Germinal center (tissue), 1 donor: Measurements from ENCODE around the gene DCUN1D5.

ENCODE experiments used
- DNase-seq: peaks from one replicate; pipeline ENCODE4 v3.0.0; 2012; ENCODE audit warnings: mixed read lengths, low spot score

DCUN1D5 gene

DNA sequence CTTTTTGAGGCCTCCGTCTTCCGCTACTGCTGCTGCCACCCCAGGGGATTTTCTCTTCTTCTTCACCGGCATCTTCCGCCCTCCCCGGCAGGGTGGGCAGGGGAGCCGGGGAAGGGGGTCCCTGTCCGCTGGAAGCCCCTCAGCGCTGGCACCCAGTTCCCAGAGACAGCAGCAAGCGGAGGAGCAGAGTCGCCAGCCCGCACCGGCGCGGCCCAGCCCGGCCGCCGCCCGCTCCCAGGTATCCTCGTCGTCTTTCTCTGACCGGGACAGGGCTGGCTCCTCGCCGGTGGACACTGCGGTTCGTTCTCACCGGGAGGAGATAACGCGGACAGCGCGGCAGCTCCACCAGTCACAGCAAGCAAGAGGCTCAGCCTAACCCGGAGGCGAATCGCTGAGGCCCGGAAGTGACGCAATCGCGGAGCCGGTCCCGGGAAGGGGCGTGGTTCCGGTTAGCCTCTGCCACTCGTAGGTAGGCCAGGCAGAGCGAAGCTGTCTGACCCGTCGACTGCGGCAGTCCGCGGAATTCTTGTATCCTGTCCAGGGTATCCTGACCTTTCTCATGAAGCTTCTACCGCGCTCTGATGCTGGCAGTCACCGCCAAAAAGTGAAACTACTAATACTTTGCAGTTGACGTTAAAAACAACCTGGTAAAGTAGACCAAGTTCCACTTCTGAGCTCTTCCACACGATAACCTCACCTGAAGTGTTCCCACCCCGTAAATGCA lies at the start of gene DCUN1D5:
TSS of gene DCUN1D5 (minus strand) at position 360 of the 724 bp plus-strand sequence. CDS start at position 72, 288 bp downstream.
- DNase-seq: peak; percentile 94

DNA sequence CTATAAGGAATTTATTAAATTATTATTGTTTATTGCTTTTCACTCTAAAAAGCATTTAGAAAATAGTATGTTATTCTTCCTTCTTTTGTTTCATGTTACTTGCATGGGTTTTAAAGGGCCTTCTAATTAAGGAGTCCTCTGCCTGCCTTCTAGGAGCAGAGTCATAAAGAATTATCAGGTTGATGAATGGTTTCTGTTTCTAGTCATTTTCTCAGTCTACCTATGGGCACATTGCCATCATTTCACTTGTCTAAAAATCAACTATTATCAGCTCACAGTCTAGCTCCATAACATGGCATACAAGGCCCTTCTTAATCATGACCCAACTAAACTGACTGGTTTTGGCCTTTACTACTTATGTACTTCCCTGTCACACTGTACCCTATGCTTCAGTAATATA lies 33.5 kb upstream of the DCUN1D5 start:
- no peak for DNase-seq

DNA sequence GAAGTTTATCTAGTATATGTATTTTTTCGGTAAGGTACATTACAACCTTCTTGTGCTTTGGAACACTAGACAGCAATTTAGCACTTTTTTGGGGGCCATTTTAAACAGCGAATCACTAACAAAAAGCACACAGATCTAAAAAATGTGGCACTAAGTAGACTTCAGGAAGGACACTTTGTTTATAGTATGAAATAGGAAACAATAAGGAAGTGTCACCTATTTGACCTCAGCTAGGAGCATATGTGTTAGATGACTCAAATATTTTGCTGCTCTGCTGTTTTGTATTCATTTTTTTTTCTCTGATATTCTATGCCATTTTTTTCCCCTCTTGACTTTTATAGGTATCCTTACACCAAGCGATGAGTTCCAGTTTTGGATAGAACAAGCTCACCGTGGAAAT lies 22.9 kb upstream of the DCUN1D5 start:
- DNase-seq: no peak

DNA sequence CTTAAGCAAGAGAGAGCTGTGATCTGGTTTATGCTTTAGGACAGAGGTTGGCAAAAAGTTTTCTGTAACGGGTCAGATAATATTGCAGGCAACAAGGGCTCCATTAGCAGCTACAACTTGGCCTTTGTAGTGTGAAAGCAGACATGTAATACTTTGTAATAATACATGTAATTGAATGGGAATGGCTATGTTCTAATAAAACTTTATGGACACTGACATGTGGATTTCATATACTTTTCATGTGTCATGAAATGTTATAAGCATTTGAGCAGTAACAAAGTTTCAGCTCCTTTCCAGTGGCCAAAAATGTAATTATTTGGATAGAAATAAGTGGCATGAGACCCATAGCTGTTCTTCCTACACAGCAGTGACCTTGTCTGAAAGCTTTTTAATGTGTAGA lies 20.4 kb upstream of the DCUN1D5 start:
- DNase-seq: no peak

DNA sequence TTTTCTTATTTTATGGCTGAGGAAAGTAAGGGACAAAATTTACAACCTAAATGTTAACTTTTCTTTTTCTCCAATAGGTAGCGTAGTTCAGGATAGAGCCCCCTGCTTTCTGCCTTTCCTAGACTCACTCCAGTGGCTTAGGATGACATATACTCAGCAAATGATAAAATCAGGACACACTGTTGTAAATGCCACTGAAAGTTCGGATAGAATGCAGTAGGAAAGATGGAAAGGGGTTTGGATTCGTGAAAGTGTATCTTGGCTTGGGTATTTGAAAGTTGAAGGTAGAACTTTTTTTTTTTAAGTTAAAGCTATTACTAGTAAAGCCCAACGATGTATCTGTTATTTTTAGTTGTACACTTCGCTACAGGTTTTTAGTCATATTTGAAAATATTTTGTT lies 19.4 kb upstream of the DCUN1D5 start:
- no peak for DNase-seq

DNA sequence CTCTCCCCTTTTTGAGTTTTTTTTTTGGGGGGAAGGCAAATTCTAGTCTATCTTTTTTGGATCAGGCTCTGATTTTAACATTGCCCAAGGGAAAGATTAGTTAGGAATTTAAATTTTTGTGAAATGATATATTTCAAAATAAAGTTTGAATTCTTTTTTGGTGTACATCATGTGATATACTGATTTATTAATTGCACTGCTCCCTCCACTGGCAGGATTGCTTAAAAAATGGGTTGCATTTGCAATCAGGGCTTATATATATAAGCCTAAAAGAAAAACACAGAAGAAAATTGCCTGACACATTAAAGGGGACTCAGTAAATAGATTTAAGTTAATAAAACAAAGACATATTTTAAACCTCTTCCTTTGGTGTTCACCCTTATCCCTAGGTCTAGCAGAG lies 18.4 kb upstream of the DCUN1D5 start:
- peak; percentile 3 for DNase-seq

DNA sequence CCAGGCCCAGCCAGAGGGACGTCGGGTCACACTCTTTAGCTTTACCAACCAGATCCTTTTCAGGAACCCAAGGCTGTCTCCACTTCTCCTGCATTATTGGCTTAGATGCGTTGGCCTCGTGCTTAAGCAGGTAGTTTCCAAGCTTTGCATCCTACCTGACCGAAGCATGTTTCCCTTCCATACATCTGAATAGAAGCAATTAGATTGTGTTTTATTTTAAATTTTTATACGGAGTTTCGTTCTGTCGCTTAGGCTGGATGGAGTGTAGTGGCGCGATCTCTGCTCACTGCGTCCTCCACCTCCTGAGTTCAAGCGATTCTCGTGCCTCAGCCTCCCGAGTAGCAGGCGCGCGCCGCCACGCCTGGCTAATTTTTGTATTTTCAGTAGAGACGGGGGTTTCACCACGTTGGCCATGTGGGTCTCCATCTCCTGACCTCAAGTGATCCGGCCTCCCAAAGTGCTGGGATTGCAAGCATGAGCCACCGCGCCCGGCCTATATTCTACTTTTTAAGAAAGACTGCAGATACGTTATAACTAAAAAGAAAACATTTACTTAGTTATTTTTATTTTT lies 17.9 kb upstream of the DCUN1D5 start:
- no peak for DNase-seq

DNA sequence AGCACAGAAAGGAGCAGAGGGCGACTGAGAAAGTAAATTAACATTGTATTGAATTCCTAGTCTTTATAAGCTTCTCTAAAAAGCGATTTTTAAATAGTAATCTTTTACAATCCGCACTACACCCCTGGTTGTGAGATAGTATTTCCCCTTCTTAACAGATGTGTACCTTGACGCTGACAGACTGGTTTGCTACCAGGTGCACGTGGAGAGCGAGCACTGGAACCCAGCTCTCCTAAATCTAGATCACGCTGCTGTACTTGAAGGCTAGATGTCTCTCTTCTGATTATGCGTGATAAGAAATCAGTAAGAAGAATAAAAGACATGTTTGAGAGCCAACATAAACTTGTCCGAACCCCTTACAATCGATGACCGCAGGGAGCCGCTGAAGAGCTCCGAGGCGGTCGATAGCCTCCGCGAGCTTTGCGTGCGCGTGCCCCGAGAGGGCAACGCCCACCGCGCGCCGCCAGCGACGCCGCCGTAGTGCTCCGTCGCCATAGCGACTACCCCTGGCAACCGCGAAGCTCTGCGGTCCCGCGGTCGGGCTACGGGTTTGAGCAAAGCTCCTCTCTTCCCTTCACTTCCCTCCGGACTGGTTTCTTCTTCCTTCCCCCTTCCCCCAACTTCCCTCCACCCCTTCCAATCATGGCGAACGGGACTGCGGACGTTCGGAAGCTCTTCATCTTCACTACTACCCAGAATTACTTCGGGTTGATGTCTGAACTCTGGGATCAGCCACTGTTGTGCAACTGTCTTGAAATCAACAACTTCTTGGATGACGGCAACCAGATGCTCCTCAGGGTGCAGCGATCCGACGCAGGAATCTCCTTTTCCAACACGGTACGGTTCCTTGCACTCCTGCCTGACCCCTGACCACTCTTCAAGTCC lies 17.2 kb upstream of the DCUN1D5 start, which contains the start of gene DYNC2H1:
TSS of gene DYNC2H1 (plus strand) at position 494 of the 885 bp plus-strand sequence. CDS start at position 643, 149 bp downstream.
- peak; percentile 91 for DNase-seq

DNA sequence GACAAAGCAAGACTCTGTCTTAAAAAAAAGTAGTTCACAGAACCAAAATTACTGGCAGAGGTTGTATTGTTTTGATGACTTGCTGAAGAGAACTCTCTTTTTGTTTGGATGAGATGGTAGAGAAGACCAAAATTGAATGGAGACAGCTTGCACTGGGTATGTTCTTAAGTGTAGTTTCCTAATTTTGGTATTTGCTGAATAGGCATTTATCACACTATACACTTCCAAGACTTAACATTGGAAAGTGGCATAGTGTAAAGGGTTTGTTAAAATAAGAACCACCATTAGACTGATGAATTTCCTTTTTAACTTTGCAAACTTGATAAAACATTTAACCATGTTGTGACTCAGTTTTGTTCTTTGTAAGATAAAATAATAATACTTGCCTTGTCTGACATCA lies 5.3 kb upstream of the DCUN1D5 start:
- no peak for DNase-seq

DNA sequence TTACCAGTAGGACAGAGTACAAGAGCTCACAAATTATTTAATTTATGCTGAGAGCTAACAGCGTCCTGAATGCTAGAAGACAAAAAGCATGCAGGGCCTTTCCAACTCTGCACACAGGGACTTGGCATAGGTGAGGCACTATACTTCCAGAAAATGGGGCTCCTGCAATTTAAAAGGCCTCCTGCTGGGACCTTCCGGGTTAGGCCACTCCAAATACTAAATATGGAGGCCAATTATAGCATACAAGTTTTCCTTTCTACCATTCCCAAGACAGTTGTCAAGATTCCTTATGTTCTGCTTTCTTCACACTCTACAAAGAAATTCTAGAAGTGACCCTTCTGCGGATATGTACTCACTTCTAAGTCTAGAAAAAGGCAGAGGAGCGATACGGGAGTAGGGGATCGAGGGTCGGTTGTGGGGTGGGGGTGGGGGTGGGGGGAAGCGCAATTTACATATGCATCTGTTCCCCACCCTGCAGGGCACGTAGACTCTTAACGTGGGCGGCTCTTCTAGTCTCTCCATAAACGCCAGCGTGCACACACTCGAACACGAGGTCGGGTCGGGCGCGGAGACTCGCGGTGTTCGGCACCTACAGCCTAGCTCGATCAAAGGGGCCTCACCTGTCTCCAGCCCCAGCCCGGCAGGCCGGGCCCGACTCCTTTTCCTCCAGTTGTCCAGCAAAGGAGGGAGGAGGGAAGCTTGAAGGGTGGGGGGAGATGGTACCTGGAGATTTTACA lies 728 bp downstream of the DCUN1D5 start:
- DNase-seq: peak; percentile 34

DNA sequence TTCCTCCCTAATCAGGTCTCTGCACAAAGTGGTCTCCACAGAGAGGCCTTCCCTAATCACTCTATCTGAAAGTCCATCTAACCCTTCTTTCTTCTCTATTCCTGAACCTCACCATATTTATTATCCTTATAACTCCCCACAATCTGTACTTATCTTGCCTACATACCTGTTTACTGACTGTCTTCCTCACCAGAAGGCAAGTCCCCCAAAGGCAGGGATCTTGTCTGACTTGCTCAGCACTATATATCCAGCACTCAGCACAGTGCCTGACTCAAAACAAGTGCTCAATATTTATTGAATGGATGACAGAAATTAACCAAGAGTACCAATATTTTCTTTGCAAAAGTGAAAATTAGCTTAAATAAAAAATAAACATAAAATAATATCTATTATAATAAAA lies 5.5 kb downstream of the DCUN1D5 start:
- DNase-seq: no peak

DNA sequence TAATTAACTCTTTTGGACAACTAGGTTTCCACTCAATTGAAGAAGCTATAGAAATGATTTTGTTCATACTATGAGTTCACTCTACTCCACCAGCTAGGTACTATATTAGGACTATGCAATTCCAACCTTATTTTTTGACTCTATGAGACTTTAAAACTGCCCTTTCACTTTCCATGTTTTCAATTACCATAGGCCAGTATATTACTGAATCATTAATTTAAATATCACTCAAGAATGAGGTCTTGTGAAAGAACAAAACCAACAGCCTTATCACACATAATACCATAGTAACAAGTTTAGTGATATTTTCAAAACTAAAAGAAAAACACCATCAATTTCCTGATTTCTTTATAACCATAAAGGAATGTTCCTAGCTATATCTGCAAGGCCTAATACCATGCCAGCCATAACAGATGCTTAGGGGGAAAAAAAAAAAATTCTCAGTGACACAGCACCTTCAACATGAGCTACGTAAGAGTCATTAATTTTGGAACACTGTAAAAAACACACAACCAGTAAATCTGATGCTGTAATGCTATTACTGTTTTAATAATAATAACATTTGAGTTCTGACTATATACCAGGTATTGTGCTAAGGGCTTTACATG lies 6.1 kb downstream of the DCUN1D5 start:
- DNase-seq: no peak

DNA sequence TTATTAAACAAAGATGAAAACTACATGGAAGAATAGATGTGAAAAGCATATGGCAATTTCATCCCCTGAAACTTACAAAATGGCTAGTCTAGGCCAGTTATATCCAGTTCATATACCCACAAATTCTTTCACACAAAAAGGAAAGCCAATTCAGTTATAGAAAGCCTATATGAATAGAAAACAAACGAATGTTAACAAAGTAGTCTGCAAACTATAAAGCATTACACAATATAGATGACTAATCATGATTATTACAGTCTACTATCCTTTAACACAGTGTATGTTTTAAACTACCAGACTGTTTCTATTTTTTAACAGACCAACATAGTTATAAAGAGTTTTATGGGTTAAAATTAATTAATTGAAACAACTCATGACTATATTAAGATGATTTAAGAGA lies 12.1 kb downstream of the DCUN1D5 start:
- no peak for DNase-seq

DNA sequence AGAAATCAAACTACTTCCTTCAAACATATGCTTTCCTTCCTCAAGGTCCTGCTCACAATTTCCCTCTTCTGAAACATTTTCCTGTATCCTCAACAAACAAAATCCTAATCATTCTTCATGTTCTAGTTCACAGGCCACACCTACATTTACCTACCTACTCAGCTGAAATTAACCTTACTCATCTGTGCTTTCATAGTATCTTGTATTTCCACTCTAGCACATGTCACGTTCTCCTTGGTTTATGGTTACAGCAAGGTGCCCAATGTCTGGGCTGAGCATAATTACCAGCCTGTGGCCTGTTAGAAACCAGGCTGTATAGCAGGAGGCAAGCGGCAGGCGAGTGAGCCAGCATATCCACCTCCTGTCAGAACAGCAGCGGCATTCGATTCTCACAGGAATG lies 13.2 kb downstream of the DCUN1D5 start:
- no peak for DNase-seq

DNA sequence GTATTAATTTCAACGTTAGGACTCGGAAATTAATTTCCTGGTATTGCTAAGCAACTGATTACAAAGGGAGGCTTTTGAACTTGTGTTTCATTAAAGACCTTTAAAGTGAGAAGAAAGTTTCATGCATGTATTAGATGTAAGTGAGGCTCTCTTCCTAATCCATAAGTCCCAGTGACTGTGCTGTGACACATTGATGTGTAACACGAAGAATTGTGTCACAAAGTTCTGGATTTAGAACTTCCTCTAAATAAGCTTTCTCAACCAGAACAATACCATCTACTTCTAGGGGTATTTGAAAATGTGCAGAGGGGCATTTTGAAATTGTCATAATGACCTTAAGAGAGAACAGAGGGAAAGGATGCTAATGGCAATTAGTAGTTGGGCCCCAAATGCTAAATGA lies 14.4 kb downstream of the DCUN1D5 start:
- no peak for DNase-seq

DNA sequence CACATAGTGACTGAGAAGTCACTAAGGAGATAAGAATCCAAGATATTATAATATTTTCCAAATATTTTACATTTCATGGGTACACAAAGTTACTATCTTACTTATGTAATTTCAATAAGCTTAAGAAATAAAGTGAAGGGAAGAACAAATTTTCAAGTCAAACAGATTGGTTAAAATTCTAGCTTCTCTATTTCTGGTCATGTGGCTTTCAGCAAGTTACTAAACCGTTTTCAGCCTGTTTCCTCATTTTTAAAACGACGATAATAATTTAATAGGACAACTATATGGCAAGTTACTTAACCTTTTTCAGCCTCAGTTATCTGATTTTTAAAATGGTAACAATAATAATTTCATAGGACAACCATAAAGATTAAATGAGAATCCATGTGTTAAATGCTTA lies 15.6 kb downstream of the DCUN1D5 start:
- no peak for DNase-seq

DNA sequence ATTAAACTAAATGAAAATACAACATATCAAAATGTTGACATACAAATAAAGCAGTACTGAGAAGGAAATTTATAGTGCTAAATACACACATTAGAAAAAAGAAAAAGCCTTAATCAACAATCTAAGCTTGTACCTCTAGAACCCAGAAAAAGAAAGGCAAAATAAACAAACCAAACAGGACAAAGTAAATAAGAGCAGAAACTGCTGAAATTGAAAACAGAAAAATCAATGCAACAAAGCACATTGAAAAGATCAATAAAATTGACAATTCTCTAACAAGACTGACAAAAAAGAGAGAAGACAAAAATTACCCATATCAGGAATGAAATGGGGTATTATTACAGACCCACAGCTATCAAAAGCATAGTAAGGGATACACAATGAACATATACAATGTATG lies 21.0 kb downstream of the DCUN1D5 start:
- DNase-seq: no peak

DNA sequence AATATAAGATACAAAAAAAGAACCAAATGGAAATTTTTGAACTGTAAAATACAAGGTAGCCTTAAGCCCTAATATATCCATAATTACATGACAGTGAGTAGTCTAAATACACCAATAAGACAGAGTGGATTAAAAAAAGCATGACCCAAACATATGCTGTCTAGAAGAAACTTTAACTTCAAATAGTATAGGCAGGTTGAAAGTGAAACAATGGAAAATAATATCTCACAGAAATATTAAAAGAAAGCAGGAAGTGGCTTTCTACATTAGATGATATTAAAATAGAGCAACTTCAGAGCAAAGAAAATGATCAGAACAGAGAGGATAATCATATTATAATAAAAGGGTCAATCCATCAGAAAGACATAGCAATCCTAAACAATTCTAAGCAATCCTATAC lies 21.8 kb downstream of the DCUN1D5 start:
- DNase-seq: no peak

DNA sequence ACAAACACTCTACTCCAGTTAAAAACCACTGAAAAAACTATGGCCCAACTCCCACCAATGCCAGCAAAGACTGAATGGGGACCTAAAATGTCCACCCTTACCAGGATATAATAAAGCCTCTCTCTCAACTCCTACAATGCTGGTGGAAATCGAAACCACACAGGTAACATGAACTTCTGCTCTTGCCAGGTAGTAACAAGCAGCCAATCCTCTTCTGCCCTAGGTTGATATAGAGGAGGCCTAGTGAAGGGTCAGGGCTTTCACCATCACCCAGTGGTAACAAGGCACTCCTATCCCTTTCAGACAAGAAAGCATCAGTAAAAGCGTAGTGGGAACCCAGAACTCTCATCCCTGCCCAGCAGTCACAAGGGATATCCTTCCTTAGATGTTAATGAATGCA lies 22.6 kb downstream of the DCUN1D5 start:
- no peak for DNase-seq

DNA sequence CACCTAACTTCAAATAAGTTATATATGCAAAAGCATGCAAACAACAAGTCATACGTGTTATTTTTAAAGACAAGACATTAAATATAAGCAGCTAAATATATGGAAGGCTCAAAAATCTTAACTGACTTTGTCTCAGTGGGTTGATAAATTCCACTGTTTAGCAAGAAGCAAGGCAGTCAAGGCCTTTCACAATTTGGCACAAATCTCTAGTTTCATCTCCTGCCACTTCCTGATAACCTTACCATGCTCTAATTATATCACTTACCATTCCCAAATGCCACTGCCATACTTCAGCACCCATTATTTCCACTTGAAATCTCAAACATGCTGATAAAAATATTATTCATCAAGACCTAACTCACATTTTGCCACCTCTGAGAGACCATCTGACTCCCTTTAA lies 24.8 kb downstream of the DCUN1D5 start:
- DNase-seq: no peak

DNA sequence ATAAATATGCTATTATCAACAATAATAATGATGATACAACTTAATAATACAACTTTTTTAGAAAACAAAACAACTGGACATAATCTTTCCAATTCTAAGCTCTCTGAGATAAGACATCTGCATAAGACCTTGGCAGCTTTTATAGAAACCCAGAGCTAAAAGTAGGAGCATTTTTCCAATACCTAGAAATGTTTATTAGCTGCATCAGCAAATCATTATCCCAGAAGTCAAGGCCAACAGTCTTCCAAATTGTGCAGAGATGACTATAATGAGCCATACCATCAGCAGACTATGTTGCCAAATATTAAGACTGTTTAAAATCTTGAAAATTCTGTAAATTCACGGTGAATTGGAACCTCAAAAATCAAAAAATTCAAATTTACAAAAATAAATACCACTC lies 30.3 kb downstream of the DCUN1D5 start:
- no peak for DNase-seq
